ENCODE results near the gene DGKE.

GRCh38 chr17:56838687-56839086 lies 4.7 kb downstream of the DGKE start:
- TF ChIP-seq, protein P1, sequence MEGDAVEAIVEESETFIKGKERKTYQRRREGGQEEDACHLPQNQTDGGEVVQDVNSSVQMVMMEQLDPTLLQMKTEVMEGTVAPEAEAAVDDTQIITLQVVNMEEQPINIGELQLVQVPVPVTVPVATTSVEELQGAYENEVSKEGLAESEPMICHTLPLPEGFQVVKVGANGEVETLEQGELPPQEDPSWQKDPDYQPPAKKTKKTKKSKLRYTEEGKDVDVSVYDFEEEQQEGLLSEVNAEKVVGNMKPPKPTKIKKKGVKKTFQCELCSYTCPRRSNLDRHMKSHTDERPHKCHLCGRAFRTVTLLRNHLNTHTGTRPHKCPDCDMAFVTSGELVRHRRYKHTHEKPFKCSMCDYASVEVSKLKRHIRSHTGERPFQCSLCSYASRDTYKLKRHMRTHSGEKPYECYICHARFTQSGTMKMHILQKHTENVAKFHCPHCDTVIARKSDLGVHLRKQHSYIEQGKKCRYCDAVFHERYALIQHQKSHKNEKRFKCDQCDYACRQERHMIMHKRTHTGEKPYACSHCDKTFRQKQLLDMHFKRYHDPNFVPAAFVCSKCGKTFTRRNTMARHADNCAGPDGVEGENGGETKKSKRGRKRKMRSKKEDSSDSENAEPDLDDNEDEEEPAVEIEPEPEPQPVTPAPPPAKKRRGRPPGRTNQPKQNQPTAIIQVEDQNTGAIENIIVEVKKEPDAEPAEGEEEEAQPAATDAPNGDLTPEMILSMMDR (IDR thresholded peaks at IDR 0.05), result no peak
- no peak for TF ChIP-seq POLR2A (IDR thresholded peaks at IDR 0.05)
- TF ChIP-seq POLR2AphosphoS5 (IDR thresholded peaks at IDR 0.05), result no peak
- no peak for TF ChIP-seq EP300 (IDR thresholded peaks at IDR 0.05)
